Measurements from ENCODE around the gene IRF9.

The IRF9 gene

GRCh38 chr14:24183014-24183481 is 22.0 kb downstream of the IRF9 start:
- Histone ChIP-seq H3K9me2 (ENCODE audit: low read depth, low read length) (no peaks in the 10 kb centered on the region), H3K9ac (ENCODE audit: low read length) (no peak overlapping the region), H3F3A (ENCODE audit: insufficient read depth, low read length) (no peaks in the 10 kb centered on the region), H3K36me3 (ENCODE audit: insufficient read depth, low read length) (peaks cover 89% of the 10 kb centered on the region), H3K27ac (ENCODE audit: low read depth, low read length, poor library complexity, severe bottlenecking) (no peak overlapping the region), H4K20me1 (ENCODE audit: insufficient read depth, low read length) (no peaks in the 10 kb centered on the region), H3K9me3 (ENCODE audit: low read length) (no peaks in the 10 kb centered on the region), H3K79me2 (ENCODE audit: insufficient read depth, low read length) (no peaks in the 10 kb centered on the region), H3K4me1 (ENCODE audit: insufficient read depth, low read length, severe bottlenecking) (peaks cover 9% of the 10 kb centered on the region), H3K4me2 (ENCODE audit: low read length) (no peak overlapping the region), H3K27me3 (ENCODE audit: insufficient read depth, low read length) (no peaks in the 10 kb centered on the region), H2AFZ (ENCODE audit: low read length) (no peak overlapping the region), H3K4me3 (ENCODE audit: low read depth, low read length, poor library complexity, severe bottlenecking) (no peak overlapping the region)
- no peak for TF ChIP-seq EZH2 (IDR thresholded peaks at IDR 0.05; ENCODE audit: borderline replicate concordance, low read length)

- no peaks in the 10 kb centered on the region for H3K27me3 ChIP-seq (ENCODE audit: insufficient read depth, low read length)
- no peaks in the 10 kb centered on the region for H3K79me2 ChIP-seq (ENCODE audit: insufficient read depth, low read length)
- H2AFZ ChIP-seq (ENCODE audit: low read length), result no peak overlapping the region
- no peak overlapping the region for H3K27ac ChIP-seq (ENCODE audit: low read depth, low read length, poor library complexity, severe bottlenecking)
- peaks cover 76% of the 10 kb centered on the region for H3K36me3 ChIP-seq (ENCODE audit: insufficient read depth, low read length)
- H3K4me1 ChIP-seq (ENCODE audit: insufficient read depth, low read length, severe bottlenecking), result peaks cover 15% of the 10 kb centered on the region
- no peaks in the 10 kb centered on the region for H4K20me1 ChIP-seq (ENCODE audit: insufficient read depth, low read length)
- no peak for TF ChIP-seq EZH2 (IDR thresholded peaks at IDR 0.05; ENCODE audit: borderline replicate concordance, low read length)
- TF ChIP-seq, protein P1, sequence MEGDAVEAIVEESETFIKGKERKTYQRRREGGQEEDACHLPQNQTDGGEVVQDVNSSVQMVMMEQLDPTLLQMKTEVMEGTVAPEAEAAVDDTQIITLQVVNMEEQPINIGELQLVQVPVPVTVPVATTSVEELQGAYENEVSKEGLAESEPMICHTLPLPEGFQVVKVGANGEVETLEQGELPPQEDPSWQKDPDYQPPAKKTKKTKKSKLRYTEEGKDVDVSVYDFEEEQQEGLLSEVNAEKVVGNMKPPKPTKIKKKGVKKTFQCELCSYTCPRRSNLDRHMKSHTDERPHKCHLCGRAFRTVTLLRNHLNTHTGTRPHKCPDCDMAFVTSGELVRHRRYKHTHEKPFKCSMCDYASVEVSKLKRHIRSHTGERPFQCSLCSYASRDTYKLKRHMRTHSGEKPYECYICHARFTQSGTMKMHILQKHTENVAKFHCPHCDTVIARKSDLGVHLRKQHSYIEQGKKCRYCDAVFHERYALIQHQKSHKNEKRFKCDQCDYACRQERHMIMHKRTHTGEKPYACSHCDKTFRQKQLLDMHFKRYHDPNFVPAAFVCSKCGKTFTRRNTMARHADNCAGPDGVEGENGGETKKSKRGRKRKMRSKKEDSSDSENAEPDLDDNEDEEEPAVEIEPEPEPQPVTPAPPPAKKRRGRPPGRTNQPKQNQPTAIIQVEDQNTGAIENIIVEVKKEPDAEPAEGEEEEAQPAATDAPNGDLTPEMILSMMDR (IDR thresholded peaks at IDR 0.05; ENCODE audit: low read length), result no peak
- no peak overlapping the region for H3K9ac ChIP-seq (ENCODE audit: low read length)
- no peaks in the 10 kb centered on the region for H3K9me2 ChIP-seq (ENCODE audit: low read depth, low read length)
- H3K4me3 ChIP-seq (ENCODE audit: low read depth, low read length, poor library complexity, severe bottlenecking), result no peak overlapping the region
- no peak overlapping the region for H3K4me2 ChIP-seq (ENCODE audit: low read length)
- H3F3A ChIP-seq (ENCODE audit: insufficient read depth, low read length), result no peaks in the 10 kb centered on the region
- no peaks in the 10 kb centered on the region for H3K9me3 ChIP-seq (ENCODE audit: low read length)
These were observed 23.3 kb downstream of the IRF9 start for GRCh38 chr14:24184104-24184970.

DNA sequence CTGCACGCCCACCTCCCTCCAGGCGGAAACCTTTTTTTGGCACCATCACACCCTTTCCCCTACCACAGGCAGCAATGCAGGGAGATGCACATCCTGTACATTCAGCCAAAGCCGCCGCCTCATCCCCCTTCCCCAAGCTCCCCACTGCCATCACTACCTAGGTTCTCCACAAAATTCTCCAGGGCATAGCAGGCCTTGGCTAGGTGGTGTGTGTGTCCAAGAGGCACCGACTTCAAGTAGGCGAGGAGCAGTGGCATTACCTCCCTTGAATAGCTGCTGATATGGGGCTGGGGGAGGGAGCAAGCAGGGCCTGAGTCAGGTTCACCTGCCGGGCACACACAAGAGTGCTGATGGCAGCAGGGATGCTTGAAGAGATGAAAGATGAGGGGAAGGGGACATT is 24.0 kb downstream of the IRF9 start:
- H3K9me2 ChIP-seq (ENCODE audit: low read depth, low read length), result no peaks in the 10 kb centered on the region
- TF ChIP-seq, protein P1 (IDR thresholded peaks at IDR 0.05; ENCODE audit: low read length), result no peak
- H3F3A ChIP-seq (ENCODE audit: insufficient read depth, low read length), result no peaks in the 10 kb centered on the region
- H3K4me2 ChIP-seq (ENCODE audit: low read length), result no peak overlapping the region
- no peak overlapping the region for H3K27ac ChIP-seq (ENCODE audit: low read depth, low read length, poor library complexity, severe bottlenecking)
- no peak overlapping the region for H2AFZ ChIP-seq (ENCODE audit: low read length)
- peaks cover 70% of the 10 kb centered on the region for H3K36me3 ChIP-seq (ENCODE audit: insufficient read depth, low read length)
- peaks cover 19% of the 10 kb centered on the region for H3K4me1 ChIP-seq (ENCODE audit: insufficient read depth, low read length, severe bottlenecking)
- H3K9ac ChIP-seq (ENCODE audit: low read length), result no peak overlapping the region
- no peaks in the 10 kb centered on the region for H3K27me3 ChIP-seq (ENCODE audit: insufficient read depth, low read length)
- H3K4me3 ChIP-seq (ENCODE audit: low read depth, low read length, poor library complexity, severe bottlenecking), result no peak overlapping the region
- H4K20me1 ChIP-seq (ENCODE audit: insufficient read depth, low read length), result no peaks in the 10 kb centered on the region
- no peaks in the 10 kb centered on the region for H3K79me2 ChIP-seq (ENCODE audit: insufficient read depth, low read length)
- H3K9me3 ChIP-seq (ENCODE audit: low read length), result no peaks in the 10 kb centered on the region

All from OCI-LY1 (cell line).